Left ventricle myocardium inferior (tissue), 1 donor: Measurements from ENCODE around the gene FAM78A. TPM values are rescaled to one million over a fixed set of nuclear protein-coding genes. Genes with fewer than 3 reads are reported as not detected.
A peak's percentile ranks its signal among the peaks of the same experiment; 100 is the strongest.

Experiments used
- DNase-seq: peaks from one replicate; pipeline ENCODE4 v3.0.0-alpha.2; 2020
- H3K27ac ChIP-seq: fragments of 200-600 bp; replicated peaks from 2 replicates; pipeline ENCODE4 v1.8.0; 2021
- H3K27me3 ChIP-seq: fragments of 200-600 bp; 2 replicates; pipeline ENCODE4 v1.8.0; 2021; ENCODE audit warnings: low read depth
- H3K36me3 ChIP-seq: fragments of 200-600 bp; 2 replicates; pipeline ENCODE4 v1.8.0; 2021
- H3K4me1 ChIP-seq: fragments of 200-600 bp; 2 replicates; pipeline ENCODE4 v1.8.0; 2021
- H3K4me3 ChIP-seq: fragments of 200-600 bp; 2 replicates; pipeline ENCODE4 v1.8.0; 2021; ENCODE audit warnings: mild to moderate bottlenecking, moderate library complexity
- H3K9me3 ChIP-seq: fragments of 200-600 bp; replicated peaks from 2 replicates; pipeline ENCODE4 v1.8.0; 2021
- CTCF ChIP-seq: fragments of 200-600 bp; IDR thresholded peaks from 2 replicates; pipeline ENCODE4 v1.8.0; 2021; ENCODE audit warnings: antibody characterized with exemption, mild to moderate bottlenecking, borderline replicate concordance
- intact Hi-C: fragments of 100-400 bp; cut with micrococcal nuclease; formaldehyde crosslinking; loops from one replicate; pipeline ENCODE4 v1.11.0; 2022
- total RNA-seq: library from RNA; stranded (reverse); fragmentation: NEBNext Ultra II Directional; extraction: Animal tissue kit (Norgen Biotek cat#: 25700); gene quantifications from one replicate; pipeline ENCODE4 v1.2.1, GENCODE V29; 2021
- donor health status: DM: no; HTN: yes; CAD: no; lungs with severe emphysema.

The FAM78A gene
- total RNA-seq, 1 donor from 2014 or later, result 47.3 TPM

DNA sequence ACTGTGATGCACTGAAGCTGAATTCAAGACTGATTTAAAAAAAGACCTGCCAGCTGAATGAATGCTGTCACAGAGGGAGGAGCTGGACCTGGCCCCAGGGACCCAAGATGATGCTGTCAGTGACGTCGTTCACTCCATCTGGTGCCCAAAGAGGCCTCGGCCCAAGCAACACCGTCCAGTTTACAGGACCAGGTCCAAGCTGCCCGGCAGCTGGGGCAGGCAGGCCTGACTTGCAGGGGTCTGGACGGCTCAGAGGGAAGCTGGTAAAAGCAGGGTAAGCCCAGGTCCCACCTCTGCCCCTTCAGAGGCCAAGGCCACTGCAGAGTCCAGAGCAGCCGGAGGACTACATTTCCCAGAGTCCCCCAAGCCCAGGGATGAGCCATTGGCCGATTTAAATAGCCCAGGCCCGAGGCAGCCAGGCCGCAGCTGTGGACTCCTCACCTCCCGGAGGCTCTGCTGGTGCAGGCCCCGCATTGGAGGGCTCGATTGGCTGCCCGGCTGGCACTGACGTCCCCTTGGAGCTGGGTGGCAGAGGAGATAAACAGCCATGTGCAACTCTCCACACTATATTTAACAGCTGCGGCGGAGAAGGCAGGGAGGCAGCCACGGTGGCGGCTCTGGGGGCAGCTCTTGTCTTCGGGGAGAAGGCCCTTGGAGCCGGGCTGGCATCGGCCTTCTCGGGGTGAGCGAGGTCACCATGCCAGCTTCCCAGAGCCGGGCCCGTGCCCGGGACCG is 13.2 kb upstream of the FAM78A start, which contains the start of gene PLPP7:
TSS of gene PLPP7 (plus strand) at position 423 of the 735 bp plus-strand sequence. CDS start at position 698, 275 bp downstream.
- Histone ChIP-seq H3K4me3 (peak within 1 kb of the TSS; percentile 86), H3K4me1 (peaks cover 72% of the 10 kb centered on the region), H3K27me3 (no peaks in the 10 kb centered on the region), H3K36me3 (peaks cover 15% of the 10 kb centered on the region), H3K27ac (peak within 1 kb of the TSS; percentile 96), H3K9me3 (no peaks in the 10 kb centered on the region)
- TF ChIP-seq CTCF, result no peak
- intact Hi-C loops, result no loop called here
- DNase-seq, result peak; percentile 88

- no peak for DNase-seq
These were observed 11.9 kb upstream of the FAM78A start for GRCh38 chr9:131288217-131288616.

GRCh38 chr9:131287359-131287758 is 11.0 kb upstream of the FAM78A start:
- H3K36me3 ChIP-seq, result peaks cover 3% of the 10 kb centered on the region
- TF ChIP-seq CTCF, result no peak
- peaks cover 71% of the 10 kb centered on the region for H3K4me1 ChIP-seq
- peaks cover 6% of the 10 kb centered on the region for H3K27me3 ChIP-seq
- peak overlapping the region; percentile 96 for H3K27ac ChIP-seq
- intact Hi-C loops, result no loop called here
- H3K4me3 ChIP-seq, result no peak overlapping the region
- no peaks in the 10 kb centered on the region for H3K9me3 ChIP-seq
- DNase-seq, result no peak

More at GRCh38 chr9:131288217-131288616, 11.9 kb upstream of the FAM78A start:
- peak overlapping the region; percentile 96 for H3K27ac ChIP-seq
- no peak for TF ChIP-seq CTCF
- H3K27me3 ChIP-seq, result no peaks in the 10 kb centered on the region
- H3K36me3 ChIP-seq, result peaks cover 11% of the 10 kb centered on the region
- intact Hi-C loops, result no loop called here
- no peak overlapping the region for H3K4me3 ChIP-seq
- H3K4me1 ChIP-seq, result peaks cover 71% of the 10 kb centered on the region
- no peaks in the 10 kb centered on the region for H3K9me3 ChIP-seq

- TF ChIP-seq CTCF, result no peak
- H3K27ac ChIP-seq, result no peak overlapping the region
- H3K27me3 ChIP-seq, result peaks cover 21% of the 10 kb centered on the region
- no peak overlapping the region for H3K4me3 ChIP-seq
- intact Hi-C loops, result no loop called here
- H3K9me3 ChIP-seq, result no peaks in the 10 kb centered on the region
- no peak for DNase-seq
- H3K36me3 ChIP-seq, result no peaks in the 10 kb centered on the region
- H3K4me1 ChIP-seq, result peaks cover 56% of the 10 kb centered on the region
These were observed 8.5 kb upstream of the FAM78A start for GRCh38 chr9:131284856-131285255.

DNA sequence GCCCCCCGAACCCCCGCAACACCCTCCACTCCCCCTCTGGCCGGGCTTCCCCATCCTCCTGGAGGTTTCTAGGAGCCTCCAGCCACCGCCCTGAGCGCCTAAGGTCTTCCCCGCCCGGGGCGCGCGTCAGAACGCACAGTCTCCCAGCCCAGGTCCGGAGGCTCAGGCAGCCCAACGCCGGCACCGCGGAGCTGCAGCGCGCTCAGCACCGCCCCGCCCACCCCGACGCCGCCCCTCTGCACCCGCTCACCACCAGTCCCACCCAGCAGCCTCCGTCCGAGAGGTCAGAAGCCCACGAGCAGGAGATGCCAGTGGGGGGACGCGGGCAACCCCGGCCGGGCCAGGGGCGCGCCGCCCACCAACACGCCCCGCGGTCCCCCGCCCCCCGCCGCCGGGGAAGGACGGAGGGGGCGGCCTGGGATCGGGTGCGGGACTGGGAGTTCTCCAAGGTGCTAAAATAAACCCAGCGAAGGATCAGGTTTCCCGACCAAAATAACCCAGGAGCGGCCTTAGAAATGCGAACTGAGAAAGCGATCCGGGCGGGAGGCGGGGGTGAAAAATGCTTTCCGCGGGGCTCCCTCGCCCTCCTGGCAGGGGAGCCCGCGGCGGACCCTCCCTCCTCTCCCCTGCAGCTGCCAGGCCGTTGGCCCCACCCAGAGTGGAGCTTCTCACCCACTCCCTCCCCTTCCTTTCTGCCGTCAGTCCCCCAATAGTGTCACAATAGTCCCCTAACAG is 6.5 kb upstream of the FAM78A start:
- H3K4me1 ChIP-seq, result peaks cover 56% of the 10 kb centered on the region

More for the DNA sequence above, 6.5 kb upstream of the FAM78A start:
- Histone ChIP-seq H3K9me3 (no peaks in the 10 kb centered on the region), H3K4me3 (peak overlapping the region; percentile 59), H3K27me3 (peaks cover 21% of the 10 kb centered on the region), H3K36me3 (no peaks in the 10 kb centered on the region), H3K27ac (peak overlapping the region; percentile 87)
- DNase-seq, result peak; percentile 54
- TF ChIP-seq CTCF, result no peak
- intact Hi-C loops, result no loop called here
